A549 (cell line): Measurements from ENCODE around the gene PDGFA.

Experiments
- RAD21 ChIP-seq, 2 experiments: fragments of >200 bp in 1 of 2; sonication (Bioruptor Twin) in 1 of 2; formaldehyde crosslinking in 1 of 2; IDR thresholded peaks in 1 of 2; conservative IDR thresholded peaks in 1 of 2; 2 replicates in 1 of 2; 3 replicates in 1 of 2; pipeline ENCODE4 v1.6.1; 2012 to 2018; ENCODE audit warnings: inconsistent platforms in 1 of 2
- TF ChIP-seq, protein P1 (sequence below): fragments of >200 bp; sonication (Bioruptor Twin); formaldehyde crosslinking; IDR thresholded peaks from 3 replicates; pipeline ENCODE4 v1.5.1; 2016

DNA sequence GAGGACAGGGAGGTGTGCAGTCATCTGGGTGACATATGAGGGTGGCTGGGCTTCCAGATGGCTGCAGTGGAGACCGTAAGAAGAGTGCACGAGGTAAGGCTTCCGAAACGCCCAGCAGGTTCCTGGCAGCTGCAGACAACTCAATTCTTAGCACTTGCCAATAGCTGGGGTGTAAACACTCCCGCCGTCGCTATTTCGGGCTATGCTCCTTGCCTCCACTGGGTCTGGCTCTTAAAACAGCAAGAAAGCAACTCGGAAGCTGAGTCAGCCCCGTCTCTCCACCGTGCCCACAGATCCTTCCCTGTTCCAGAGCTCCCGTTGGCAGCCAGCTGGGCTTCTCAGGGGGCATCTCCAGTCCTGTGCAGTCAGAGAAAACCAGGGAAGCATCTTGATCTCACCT is 6.1 kb upstream of the PDGFA start:
- no peak for TF ChIP-seq RAD21 (conservative IDR thresholded peaks at IDR 0.05 in 1 of 2, IDR thresholded peaks at IDR 0.05 in 1 of 2)
- TF ChIP-seq, protein P1, sequence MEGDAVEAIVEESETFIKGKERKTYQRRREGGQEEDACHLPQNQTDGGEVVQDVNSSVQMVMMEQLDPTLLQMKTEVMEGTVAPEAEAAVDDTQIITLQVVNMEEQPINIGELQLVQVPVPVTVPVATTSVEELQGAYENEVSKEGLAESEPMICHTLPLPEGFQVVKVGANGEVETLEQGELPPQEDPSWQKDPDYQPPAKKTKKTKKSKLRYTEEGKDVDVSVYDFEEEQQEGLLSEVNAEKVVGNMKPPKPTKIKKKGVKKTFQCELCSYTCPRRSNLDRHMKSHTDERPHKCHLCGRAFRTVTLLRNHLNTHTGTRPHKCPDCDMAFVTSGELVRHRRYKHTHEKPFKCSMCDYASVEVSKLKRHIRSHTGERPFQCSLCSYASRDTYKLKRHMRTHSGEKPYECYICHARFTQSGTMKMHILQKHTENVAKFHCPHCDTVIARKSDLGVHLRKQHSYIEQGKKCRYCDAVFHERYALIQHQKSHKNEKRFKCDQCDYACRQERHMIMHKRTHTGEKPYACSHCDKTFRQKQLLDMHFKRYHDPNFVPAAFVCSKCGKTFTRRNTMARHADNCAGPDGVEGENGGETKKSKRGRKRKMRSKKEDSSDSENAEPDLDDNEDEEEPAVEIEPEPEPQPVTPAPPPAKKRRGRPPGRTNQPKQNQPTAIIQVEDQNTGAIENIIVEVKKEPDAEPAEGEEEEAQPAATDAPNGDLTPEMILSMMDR = no peak
